Testis (tissue), 3 donors: ENCODE results near the gene MAOA. TPM values are rescaled to one million over a fixed set of nuclear protein-coding genes. Genes with fewer than 3 reads are reported as not detected.

Source experiments
- DNase-seq: peaks from one replicate; pipeline ENCODE4 v3.0.0-alpha.2; 2019
- H3K27ac ChIP-seq, 2 donors: fragments of 200-600 bp; sonication (generic); one replicate each; pipeline ENCODE4 v1.5.1; 2019
- H3K27me3 ChIP-seq: fragments of 200-600 bp; sonication (generic); one replicate; pipeline ENCODE4 v1.5.1; 2019
- H3K36me3 ChIP-seq: fragments of 200-600 bp; sonication (generic); one replicate; pipeline ENCODE4 v1.5.1; 2017; ENCODE audit warnings: low read depth; ENCODE audit errors: missing control alignments
- H3K4me1 ChIP-seq: fragments of 200-600 bp; sonication (generic); one replicate; pipeline ENCODE4 v1.5.1; 2019
- H3K4me3 ChIP-seq, 2 donors: fragments of 200-600 bp; sonication (generic); one replicate each; pipeline ENCODE4 v1.5.1; 2017 to 2019
- H3K9me3 ChIP-seq: fragments of 200-600 bp; sonication (generic); one replicate; pipeline ENCODE4 v1.5.1; 2017
- CTCF ChIP-seq, 3 experiments: fragments of 450-650 bp in 2 of 3; fragments of 200-600 bp in 1 of 3; sonication (generic) in 1 of 3; IDR thresholded peaks; one replicate each; pipeline ENCODE4 v1.5.1; 2016 to 2019; ENCODE audit warnings: antibody characterized with exemption in 3 of 3, mild to moderate bottlenecking in 2 of 3, moderate library complexity in 1 of 3
- POLR2A ChIP-seq: fragments of 450-650 bp; IDR thresholded peaks from one replicate; pipeline ENCODE4 v1.6.1; 2017; ENCODE audit warnings: antibody characterized with exemption, mild to moderate bottlenecking, moderate library complexity
- WGBS, 2 donors: methylation state at CpG; one replicate each; pipeline ENCODE4 v1.1.5; 2018; 5-methylcytosine and 5-hydroxymethylcytosine counted together
- intact Hi-C: fragments of 100-400 bp; cut with DNase I; formaldehyde crosslinking; loops from one replicate; pipeline ENCODE4 v1.15.1; 2023; ENCODE audit warnings: low total_unique reads
- polyA plus RNA-seq: library from polyadenylated mRNA; stranded (reverse); fragments of 350-450 nt; fragmentation: Illumina TruSeq; extraction: RNeasy Lipid Tissue Mini Kit (QIAGEN cat#74804); gene quantifications from one replicate; pipeline ENCODE4 v1.2.3, GENCODE V29; 2014; ENCODE audit warnings: low read depth, low replicate concordance; ENCODE audit not compliant: insufficient read depth
- total RNA-seq, 2 donors: library from RNA; depleted of rRNA; stranded (reverse); fragments of >200 nt; gene quantifications; one replicate each; pipeline ENCODE4 v1.2.3, GENCODE V29; 2016

MAOA gene
- total and polyA plus RNA-seq, 3 donors from 2014 or later, result 6.5 to 12.3 (median 11.8) TPM

- intact Hi-C loops, result no loop called here
These were observed 43.4 kb downstream of the MAOA start for GRCh38 chrX:43699475-43699874.

GRCh38 chrX:43702079-43702524 is 46.0 kb downstream of the MAOA start:
- 75 to 86% methylated on average over 2 of the region's 2 CpGs for WGBS, 2 donors
- DNase-seq, result no peak
- no peak overlapping the region for H3K4me3 ChIP-seq
- peaks cover 5% of the 10 kb centered on the region for H3K4me1 ChIP-seq
- H3K36me3 ChIP-seq, result no peaks in the 10 kb centered on the region
- no peaks in the 10 kb centered on the region for H3K27me3 ChIP-seq
- no peaks in the 10 kb centered on the region for H3K9me3 ChIP-seq
- peak overlapping the region in 1 of 2 donors; percentile 45 for H3K27ac ChIP-seq
- no peak for TF ChIP-seq POLR2A
- TF ChIP-seq CTCF (IDR thresholded peaks at IDR 0.05), result no peak
- intact Hi-C loops, result no loop called here

More at GRCh38 chrX:43699475-43699874, 43.4 kb downstream of the MAOA start:
- Histone ChIP-seq H3K27ac (no peak overlapping the region), H3K4me3 (no peak overlapping the region), H3K27me3 (no peaks in the 10 kb centered on the region), H3K4me1 (peaks cover 5% of the 10 kb centered on the region), H3K36me3 (no peaks in the 10 kb centered on the region), H3K9me3 (no peaks in the 10 kb centered on the region)
- TF ChIP-seq POLR2A (no peak), CTCF (IDR thresholded peaks at IDR 0.05) (no peak)
- DNase-seq, result no peak
- 90% methylated on average over 3 of the region's 3 CpGs for WGBS, 2 donors

GRCh38 chrX:43702660-43703059 is 46.6 kb downstream of the MAOA start:
- no peak overlapping the region for H3K4me3 ChIP-seq
- peak overlapping the region in 1 of 2 donors; percentile 45 for H3K27ac ChIP-seq
- no peak for TF ChIP-seq CTCF (IDR thresholded peaks at IDR 0.05)
- no peak for TF ChIP-seq POLR2A
- 27 to 41% methylated on average over 2 of the region's 2 CpGs for WGBS, 2 donors
- intact Hi-C loops, result no loop called here
- DNase-seq, result no peak
- no peaks in the 10 kb centered on the region for H3K27me3 ChIP-seq
- H3K9me3 ChIP-seq, result no peaks in the 10 kb centered on the region
- no peaks in the 10 kb centered on the region for H3K36me3 ChIP-seq
- H3K4me1 ChIP-seq, result peaks cover 5% of the 10 kb centered on the region

GRCh38 chrX:43703211-43703791 is 47.2 kb downstream of the MAOA start:
- no peaks in the 10 kb centered on the region for H3K27me3 ChIP-seq
- H3K4me3 ChIP-seq, result no peak overlapping the region
- peak overlapping the region in 1 of 2 donors; percentile 45 for H3K27ac ChIP-seq
- intact Hi-C loops, result no loop called here
- H3K36me3 ChIP-seq, result no peaks in the 10 kb centered on the region
- WGBS, 2 donors, result 31 to 47% methylated on average over 4 of the region's 4 CpGs
- no peak for DNase-seq
- H3K9me3 ChIP-seq, result no peaks in the 10 kb centered on the region
- H3K4me1 ChIP-seq, result peaks cover 5% of the 10 kb centered on the region
- no peak for TF ChIP-seq POLR2A
- no peak for TF ChIP-seq CTCF (IDR thresholded peaks at IDR 0.05)

GRCh38 chrX:43706786-43707370 is 50.8 kb downstream of the MAOA start:
- no peak for DNase-seq
- 83 to 100% methylated on average over 2 of the region's 2 CpGs for WGBS, 2 donors
- intact Hi-C loops, result no loop called here
- no peaks in the 10 kb centered on the region for H3K9me3 ChIP-seq
- no peaks in the 10 kb centered on the region for H3K36me3 ChIP-seq
- TF ChIP-seq CTCF (IDR thresholded peaks at IDR 0.05) (no peak), POLR2A (no peak)
- H3K27ac ChIP-seq, result peak overlapping the region in 1 of 2 donors; percentile 72
- H3K27me3 ChIP-seq, result no peaks in the 10 kb centered on the region
- H3K4me1 ChIP-seq, result peaks cover 5% of the 10 kb centered on the region
- H3K4me3 ChIP-seq, result no peak overlapping the region
